Measurements from ENCODE around the gene CETN3. TPM values are rescaled to one million over a fixed set of nuclear protein-coding genes. Genes with fewer than 3 reads are reported as not detected.
"Not testable (repeated sequence)": the region's sequence is repeated elsewhere in the genome, so short reads cannot be mapped to it uniquely, and the experiment has no call there.

The CETN3 gene
- total RNA-seq, 4 donors from 2014 or later = 6.9 to 29.8 (median 12.0) TPM

GRCh38 chr5:90347462-90347861 is 62.1 kb downstream of the CETN3 start:
- DNase-seq = no peak
- Histone ChIP-seq H3K9me3 (no peaks in the 10 kb centered on the region), H3K27me3 (no peaks in the 10 kb centered on the region), H3K27ac (no peak overlapping the region), H3K4me1 (no peaks in the 10 kb centered on the region), H3K36me3 (no peaks in the 10 kb centered on the region), H3K4me3 (no peak overlapping the region)
- intact Hi-C loops (cut with DNase I) = no loop called here
- TF ChIP-seq POLR2A (IDR thresholded peaks at IDR 0.05) (no peak), CTCF (IDR thresholded peaks at IDR 0.05) (no peak)

GRCh38 chr5:90345684-90346083 is 63.9 kb downstream of the CETN3 start:
- H3K36me3 ChIP-seq = no peaks in the 10 kb centered on the region
- TF ChIP-seq CTCF (IDR thresholded peaks at IDR 0.05) (no peak), POLR2A (IDR thresholded peaks at IDR 0.05) (no peak)
- intact Hi-C loops (cut with DNase I) = no loop called here
- 60 to 64% methylated on average over 1 of the region's 1 CpG for WGBS, 2 donors
- no peak overlapping the region for H3K4me3 ChIP-seq
- H3K9me3 ChIP-seq = no peaks in the 10 kb centered on the region
- H3K27me3 ChIP-seq = no peaks in the 10 kb centered on the region
- no peak for DNase-seq
- no peaks in the 10 kb centered on the region for H3K4me1 ChIP-seq
- no peak overlapping the region for H3K27ac ChIP-seq

DNA sequence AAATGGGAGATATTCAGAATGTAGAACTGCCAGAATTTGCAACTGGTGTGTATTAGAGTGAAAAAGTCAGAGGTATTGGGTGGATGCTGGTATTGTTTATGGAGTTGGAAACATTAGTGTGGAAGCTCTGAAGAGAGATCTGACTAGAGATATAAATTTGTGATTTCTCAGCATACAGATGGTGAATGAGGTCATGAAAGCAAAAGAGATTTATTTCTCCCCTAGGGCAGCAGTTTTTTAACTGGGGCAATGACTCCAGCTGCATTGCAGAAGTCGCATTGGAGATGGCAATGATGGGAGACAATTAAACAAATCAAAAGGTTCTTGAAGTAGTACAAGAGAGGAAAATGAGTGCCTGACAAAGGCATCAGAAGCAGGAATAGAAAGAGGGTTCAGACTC is 64.9 kb downstream of the CETN3 start:
- Histone ChIP-seq H3K9me3 (no peaks in the 10 kb centered on the region), H3K4me1 (no peaks in the 10 kb centered on the region), H3K36me3 (no peaks in the 10 kb centered on the region), H3K27me3 (no peaks in the 10 kb centered on the region), H3K4me3 (no peak overlapping the region), H3K27ac (no peak overlapping the region)
- TF ChIP-seq POLR2A (IDR thresholded peaks at IDR 0.05) (no peak), CTCF (IDR thresholded peaks at IDR 0.05) (no peak)
- intact Hi-C loops (cut with DNase I) = no loop called here
- DNase-seq = no peak
- 58 to 59% methylated on average over 1 of the region's 1 CpG for WGBS, 2 donors

- H3K27ac ChIP-seq; intact Hi-C loops (cut with DNase I); H3K4me3 ChIP-seq; DNase-seq; H3K27me3 ChIP-seq; H3K36me3 ChIP-seq; H3K9me3 ChIP-seq; H3K4me1 ChIP-seq: not testable (repeated sequence)
- WGBS, 2 donors = 84 to 93% methylated on average over 6 of the region's 6 CpGs
Measured at GRCh38 chr5:90343731-90344130, 65.8 kb downstream of the CETN3 start.

DNA sequence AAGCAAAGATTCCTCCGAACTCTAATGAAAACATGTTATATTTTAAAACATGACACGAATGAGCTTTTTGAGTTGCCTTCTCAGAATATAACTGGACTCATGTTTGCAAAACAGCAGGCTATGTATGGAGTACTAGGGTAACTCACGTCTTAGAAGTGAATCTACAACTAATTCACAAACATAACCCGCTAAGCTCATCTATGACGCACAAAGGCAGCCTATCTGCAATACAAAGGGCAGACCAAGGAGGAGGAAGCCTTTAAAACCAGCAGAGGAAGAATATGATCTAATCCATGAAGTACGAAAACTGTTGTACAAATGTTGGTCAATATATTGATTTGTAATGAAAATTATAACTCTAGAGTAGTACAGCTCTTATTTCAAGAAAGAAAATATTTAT is 67.0 kb downstream of the CETN3 start:
- no peaks in the 10 kb centered on the region for H3K4me1 ChIP-seq
- H3K4me3 ChIP-seq = no peak overlapping the region
- no peak for DNase-seq
- no peaks in the 10 kb centered on the region for H3K9me3 ChIP-seq
- no peaks in the 10 kb centered on the region for H3K27me3 ChIP-seq
- H3K36me3 ChIP-seq = no peaks in the 10 kb centered on the region
- WGBS, 2 donors = 79 to 83% methylated on average over 6 of the region's 6 CpGs
- no peak overlapping the region for H3K27ac ChIP-seq
- no peak for TF ChIP-seq CTCF (IDR thresholded peaks at IDR 0.05)
- no peak for TF ChIP-seq POLR2A (IDR thresholded peaks at IDR 0.05)
- intact Hi-C loops (cut with DNase I) = no loop called here

Other genes with a start within 250 kb of the CETN3 start
- 10 to 100 TPM in 1 of 4 donors, 1 to 10 TPM in 3; 4.5 to 10.5 (median 6.5) TPM for gene MBLAC2, start 65.0 kb upstream of the CETN3 start, total RNA-seq
- gene POLR3G, start 65.1 kb upstream of the CETN3 start, total RNA-seq = 1 to 10 TPM; 1.1 to 9.3 (median 6.4) TPM
- gene LYSMD3, start 119.8 kb upstream of the CETN3 start, total RNA-seq = 10 to 100 TPM in 3 of 4 donors, 1 to 10 TPM in 1; 8.3 to 17.0 (median 14.2) TPM
- 10 to 100 TPM in 1 of 4 donors, 1 to 10 TPM in 3; 1.9 to 14.1 (median 4.0) TPM for gene ADGRV1, start 149.0 kb upstream of the CETN3 start, total RNA-seq

Measured in esophagus squamous epithelium (tissue), 5 donors.